Progenitor cell of endocrine pancreas (in vitro differentiated cells): ENCODE data around the gene TCTN2. TPM values are rescaled to one million over a fixed set of nuclear protein-coding genes. Genes with fewer than 3 reads are reported as not detected.

ENCODE experiments used
- DNase-seq: peaks from one replicate; pipeline ENCODE4 v3.0.0; 2021; ENCODE audit warnings: low spot score; ENCODE audit not compliant: unreplicated experiment
- H3K27ac Mint-ChIP-seq: 2 replicates; pipeline ENCODE4 v1.8.0; 2021; ENCODE audit warnings: mild to moderate bottlenecking, moderate library complexity, mixed read lengths
- H3K27me3 Mint-ChIP-seq: 2 replicates; pipeline ENCODE4 v1.8.0; 2021; ENCODE audit warnings: mixed read lengths
- H3K36me3 Mint-ChIP-seq: 2 replicates; pipeline ENCODE4 v1.8.0; 2022; ENCODE audit warnings: mixed read lengths; ENCODE audit not compliant: insufficient read depth
- H3K4me1 Mint-ChIP-seq: 2 replicates; pipeline ENCODE4 v1.8.0; 2021; ENCODE audit warnings: low read depth, mixed read lengths
- H3K4me3 Mint-ChIP-seq: 2 replicates; pipeline ENCODE4 v1.8.0; 2021; ENCODE audit warnings: low read depth, mild to moderate bottlenecking, moderate library complexity, mixed read lengths
- H3K9me3 Mint-ChIP-seq: 2 replicates; pipeline ENCODE4 v1.8.0; 2021; ENCODE audit warnings: low read depth, mixed read lengths
- total RNA-seq: library from RNA; stranded (reverse); gene quantifications from 2 replicates; pipeline ENCODE4 v1.2.1, GENCODE V29; 2021
- TF ChIP-seq, protein P1 (sequence below): fragments of 200-600 bp; sonication (generic); IDR thresholded peaks from one replicate; pipeline ENCODE4 v1.5.0; 2021; ENCODE audit warnings: antibody characterized with exemption, mild to moderate bottlenecking; ENCODE audit not compliant: unreplicated experiment

Gene TCTN2
- total RNA-seq, 1 donor from 2014 or later, result 37.6 TPM

DNA sequence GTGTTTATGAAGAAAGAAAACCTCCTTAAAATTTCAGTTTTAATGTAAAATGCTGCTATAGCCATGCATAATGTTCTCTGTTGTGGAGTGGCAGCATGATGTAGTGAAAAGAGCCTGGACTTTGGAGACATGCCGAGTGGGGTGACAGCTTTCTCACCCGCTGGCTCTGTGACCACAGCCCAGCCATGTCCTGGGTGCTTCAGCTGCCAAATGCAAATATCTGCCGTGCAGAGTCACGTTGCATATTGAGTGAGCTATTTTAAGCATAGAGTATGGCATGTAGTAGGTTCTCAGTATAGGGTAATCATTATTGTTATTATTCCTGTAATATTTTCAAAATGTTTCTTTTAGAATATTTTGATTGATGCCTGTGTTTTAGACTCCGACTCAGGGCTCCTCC, 15.5 kb upstream of the TCTN2 start:
- Mint-ChIP-seq H3K36me3 (peaks cover 11% of the 10 kb centered on the region), H3K4me1 (no peaks in the 10 kb centered on the region), H3K27me3 (no peaks in the 10 kb centered on the region), H3K27ac (no peak overlapping the region), H3K4me3 (no peak overlapping the region), H3K9me3 (no peaks in the 10 kb centered on the region)
- DNase-seq, result no peak
- TF ChIP-seq, protein P1, sequence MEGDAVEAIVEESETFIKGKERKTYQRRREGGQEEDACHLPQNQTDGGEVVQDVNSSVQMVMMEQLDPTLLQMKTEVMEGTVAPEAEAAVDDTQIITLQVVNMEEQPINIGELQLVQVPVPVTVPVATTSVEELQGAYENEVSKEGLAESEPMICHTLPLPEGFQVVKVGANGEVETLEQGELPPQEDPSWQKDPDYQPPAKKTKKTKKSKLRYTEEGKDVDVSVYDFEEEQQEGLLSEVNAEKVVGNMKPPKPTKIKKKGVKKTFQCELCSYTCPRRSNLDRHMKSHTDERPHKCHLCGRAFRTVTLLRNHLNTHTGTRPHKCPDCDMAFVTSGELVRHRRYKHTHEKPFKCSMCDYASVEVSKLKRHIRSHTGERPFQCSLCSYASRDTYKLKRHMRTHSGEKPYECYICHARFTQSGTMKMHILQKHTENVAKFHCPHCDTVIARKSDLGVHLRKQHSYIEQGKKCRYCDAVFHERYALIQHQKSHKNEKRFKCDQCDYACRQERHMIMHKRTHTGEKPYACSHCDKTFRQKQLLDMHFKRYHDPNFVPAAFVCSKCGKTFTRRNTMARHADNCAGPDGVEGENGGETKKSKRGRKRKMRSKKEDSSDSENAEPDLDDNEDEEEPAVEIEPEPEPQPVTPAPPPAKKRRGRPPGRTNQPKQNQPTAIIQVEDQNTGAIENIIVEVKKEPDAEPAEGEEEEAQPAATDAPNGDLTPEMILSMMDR, result no peak

GRCh38 chr12:123656392-123656791, 14.5 kb upstream of the TCTN2 start:
- H3K27ac Mint-ChIP-seq, result no peak overlapping the region

GRCh38 chr12:123657211-123657610, 13.7 kb upstream of the TCTN2 start:
- TF ChIP-seq, protein P1, result no peak
- Mint-ChIP-seq H3K27ac (no peak overlapping the region), H3K36me3 (peaks cover 9% of the 10 kb centered on the region), H3K4me1 (no peaks in the 10 kb centered on the region), H3K9me3 (no peaks in the 10 kb centered on the region), H3K4me3 (no peak overlapping the region), H3K27me3 (no peaks in the 10 kb centered on the region)
- no peak for DNase-seq

More at GRCh38 chr12:123656392-123656791, 14.5 kb upstream of the TCTN2 start:
- Mint-ChIP-seq H3K4me3 (no peak overlapping the region), H3K36me3 (peaks cover 9% of the 10 kb centered on the region), H3K4me1 (no peaks in the 10 kb centered on the region), H3K9me3 (no peaks in the 10 kb centered on the region), H3K27me3 (no peaks in the 10 kb centered on the region)
- no peak for DNase-seq
- TF ChIP-seq, protein P1, result no peak

DNA sequence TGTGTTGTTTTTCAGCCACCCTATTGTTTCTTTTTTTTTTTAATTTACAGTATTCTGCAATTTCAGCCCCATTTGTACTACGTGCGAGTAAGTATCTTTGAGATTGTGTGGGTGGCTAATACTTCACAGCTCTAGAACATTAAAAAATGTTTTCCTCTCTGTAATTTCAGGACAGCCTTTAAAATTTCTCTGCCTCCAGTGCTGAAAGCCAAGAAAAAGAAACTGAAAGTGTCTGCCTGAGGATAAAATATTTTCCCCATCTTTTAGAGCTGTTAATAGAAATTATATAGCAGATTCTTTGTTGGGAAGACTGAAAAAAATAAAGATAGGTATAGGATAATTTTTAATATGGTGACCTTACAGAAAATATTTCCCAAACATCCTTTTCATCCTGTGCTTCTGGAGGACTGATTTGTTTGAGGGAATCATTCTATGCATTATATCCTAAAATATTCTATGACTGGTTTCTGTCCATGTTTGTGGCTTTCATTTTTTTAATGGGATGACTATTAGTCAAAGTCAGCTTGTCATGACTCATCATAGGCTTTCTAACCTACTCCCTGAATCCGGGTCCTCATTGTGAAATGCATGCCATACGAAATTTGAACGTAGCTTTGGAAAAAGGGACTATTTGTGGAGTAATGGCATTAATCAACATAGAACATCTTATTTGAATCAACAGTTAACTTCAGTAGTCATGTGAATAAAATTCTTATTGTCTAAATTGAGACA, 10.8 kb upstream of the TCTN2 start:
- Mint-ChIP-seq H3K4me3 (no peak overlapping the region), H3K36me3 (peaks cover 14% of the 10 kb centered on the region), H3K9me3 (no peaks in the 10 kb centered on the region), H3K27me3 (no peaks in the 10 kb centered on the region), H3K4me1 (no peaks in the 10 kb centered on the region), H3K27ac (no peak overlapping the region)
- no peak for DNase-seq
- TF ChIP-seq, protein P1, result no peak

GRCh38 chr12:123667771-123668170, 3.1 kb upstream of the TCTN2 start:
- H3K27ac Mint-ChIP-seq, result no peak overlapping the region
- DNase-seq, result no peak

More at GRCh38 chr12:123667771-123668170, 3.1 kb upstream of the TCTN2 start:
- H3K4me3 Mint-ChIP-seq, result no peak overlapping the region
- peaks cover 7% of the 10 kb centered on the region for H3K36me3 Mint-ChIP-seq
- H3K27me3 Mint-ChIP-seq, result no peaks in the 10 kb centered on the region
- no peaks in the 10 kb centered on the region for H3K9me3 Mint-ChIP-seq
- H3K4me1 Mint-ChIP-seq, result peaks cover 9% of the 10 kb centered on the region
- TF ChIP-seq, protein P1, result no peak
